GM12878 (cell line): Measurements from ENCODE around the gene SOHLH2. TPM values are rescaled to one million over a fixed set of nuclear protein-coding genes. Genes with fewer than 3 reads are reported as not detected.

Source experiments
- ATAC-seq: fragments of 200-7000 bp; cut with Tn5 transposase; 3 replicates; pipeline ENCODE4 v1.9.1; 2020; ENCODE audit warnings: mild to moderate bottlenecking, moderate library complexity
- BruUV-seq: library from RNA; stranded (reverse); fragments of 400-500 nt; replicated peaks from 2 replicates; lab custom pipeline; 2021; lab: Mats Ljungman, UMichigan
- CTCF ChIA-PET: fragments of 300-600 bp; sonication (Branson Sonifier 250); formaldehyde crosslinking; extraction: SDS; loops from one replicate; lab custom pipeline; 2021; ENCODE audit warnings: inconsistent platforms; lab: Yijun Ruan, JAX
- POLR2A ChIA-PET: fragments of 350-600 bp; formaldehyde crosslinking; extraction: SDS; loops from one replicate; lab custom pipeline; 2021; ENCODE audit warnings: inconsistent platforms; lab: Charles Lee
- RAD21 ChIA-PET: fragments of 300-600 bp; sonication (Branson Sonifier 250); formaldehyde crosslinking; loops from one replicate; lab custom pipeline; 2023; ENCODE audit warnings: antibody characterized with exemption; ENCODE audit not compliant: unreplicated experiment; lab: Charles Lee
- SMC1A ChIA-PET: fragments of 300-600 bp; sonication (Branson Sonifier 250); formaldehyde crosslinking; loops from one replicate; lab custom pipeline; 2023; ENCODE audit not compliant: unreplicated experiment, uncharacterized antibody; lab: Charles Lee
- DNase-seq: peaks from one replicate; pipeline ENCODE4 v3.0.0-alpha.2; 2011; ENCODE audit warnings: low read depth, low spot score
- FAIRE-seq: peaks from 3 replicates; lab custom pipeline; 2011; peaks lifted over from hg19 to GRCh38; lab: Jason Lieb, UNC
- H2AFZ ChIP-seq: 2 replicates; pipeline ENCODE4 v1.6.0; 2011; ENCODE audit warnings: low read depth, low read length, control low read depth; ENCODE audit not compliant: control insufficient read depth
- H3K27ac ChIP-seq: 2 replicates; pipeline ENCODE4 v1.5.1; 2011; ENCODE audit warnings: control low read depth; ENCODE audit not compliant: control insufficient read depth, insufficient read depth
- H3K27me3 ChIP-seq, 2 experiments: replicated peaks in 1 of 2; 2 replicates each; pipeline versions ENCODE4 v1.6.0 to v1.6.1; 2011; ENCODE audit warnings: low read length in 1 of 2; ENCODE audit not compliant: control insufficient read depth in 2 of 2, insufficient read depth in 2 of 2
- H3K36me3 ChIP-seq, 2 experiments: 2 replicates each; pipeline ENCODE4 v1.5.1; 2011; ENCODE audit warnings: low read length in 1 of 2; ENCODE audit not compliant: control insufficient read depth in 2 of 2, insufficient read depth in 2 of 2
- H3K4me1 ChIP-seq: 2 replicates; pipeline ENCODE4 v1.6.1; 2011; ENCODE audit warnings: mild to moderate bottlenecking, low read length, moderate library complexity, mixed read lengths; ENCODE audit not compliant: control insufficient read depth, insufficient read depth
- H3K4me2 ChIP-seq: 2 replicates; pipeline ENCODE4 v1.6.0; 2011; ENCODE audit warnings: control low read depth; ENCODE audit not compliant: control insufficient read depth, insufficient read depth
- H3K4me3 ChIP-seq: fragments of 200-600 bp; sonication (generic); 2 replicates; pipeline ENCODE4 v1.5.1; 2016
- H3K79me2 ChIP-seq: 2 replicates; pipeline ENCODE4 v1.6.0; 2011; ENCODE audit warnings: low read length; ENCODE audit not compliant: control insufficient read depth, insufficient read depth
- H3K9ac ChIP-seq: 2 replicates; pipeline ENCODE4 v1.8.0; 2011; ENCODE audit warnings: low read length, control low read depth, mixed read lengths; ENCODE audit not compliant: control insufficient read depth, insufficient read depth
- H3K9me3 ChIP-seq: replicated peaks from 3 replicates; pipeline ENCODE4 v1.5.1; 2011; ENCODE audit warnings: mild to moderate bottlenecking, low read length; ENCODE audit not compliant: control insufficient read depth, insufficient read depth
- H4K20me1 ChIP-seq: 2 replicates; pipeline ENCODE4 v1.6.0; 2011; ENCODE audit not compliant: control insufficient read depth, insufficient read depth
- CHD2 ChIP-seq: IDR thresholded peaks from 2 replicates; pipeline ENCODE4 v1.6.1; 2011; ENCODE audit warnings: low read depth, low read length, improper control_type of control experiment, borderline replicate concordance
- CHD4 ChIP-seq: fragments of 200-600 bp; sonication (generic); IDR thresholded peaks from 2 replicates; pipeline ENCODE4 v1.6.1; 2016; ENCODE audit warnings: mild to moderate bottlenecking
- EP300 ChIP-seq, 2 experiments: fragments of 150-350 bp in 1 of 2; IDR thresholded peaks; 2 replicates each; pipeline ENCODE4 v1.6.1; 2011 to 2012; ENCODE audit warnings: low read depth in 2 of 2, low read length in 2 of 2, borderline replicate concordance in 1 of 2, improper control_type of control experiment in 1 of 2, inconsistent platforms in 1 of 2; ENCODE audit not compliant: control insufficient read depth in 1 of 2
- IRF4 ChIP-seq: IDR thresholded peaks from 2 replicates; pipeline ENCODE4 v1.6.1; 2011; ENCODE audit warnings: low read depth, low read length
- MTA2 ChIP-seq: fragments of 450-650 bp; IDR thresholded peaks from 2 replicates; pipeline ENCODE4 v1.6.1; 2016; ENCODE audit warnings: low read depth, mild to moderate bottlenecking, moderate library complexity
- PAX8 ChIP-seq: fragments of 450-650 bp; IDR thresholded peaks from 2 replicates; pipeline ENCODE4 v1.6.1; 2017; ENCODE audit warnings: mild to moderate bottlenecking, moderate library complexity
- RAD21 ChIP-seq: IDR thresholded peaks from 2 replicates; pipeline ENCODE4 v1.6.1; 2011; ENCODE audit warnings: mild to moderate bottlenecking, low read depth, low read length, moderate library complexity; ENCODE audit not compliant: insufficient read depth
- SREBF2 ChIP-seq: IDR thresholded peaks from 2 replicates; pipeline ENCODE4 v1.6.1; 2012; ENCODE audit warnings: mild to moderate bottlenecking, low read length
- TARDBP ChIP-seq: IDR thresholded peaks from 2 replicates; pipeline ENCODE4 v1.6.1; 2016; ENCODE audit warnings: borderline replicate concordance
- ZNF217 ChIP-seq: fragments of 450-650 bp; IDR thresholded peaks from 2 replicates; pipeline ENCODE4 v1.6.1; 2017; ENCODE audit warnings: antibody characterized with exemption, mild to moderate bottlenecking
- ZNF384 ChIP-seq: IDR thresholded peaks from 2 replicates; pipeline ENCODE4 v1.6.1; 2012; ENCODE audit warnings: low read depth, mild to moderate bottlenecking, low read length, improper control_type of control experiment, borderline replicate concordance
- WGBS: methylation state at CpG from one replicate; pipeline ENCODE4 v1.1.6; 2016; ENCODE audit warnings: low lambda C conversion rate; ENCODE audit not compliant: insufficient replicate concordance, insufficient coverage; ENCODE audit errors: missing lambda C conversion rate; 5-methylcytosine and 5-hydroxymethylcytosine counted together
- in situ Hi-C: fragments of 300-500 bp; cut with MboI; formaldehyde crosslinking; loops from 9 replicates; pipeline ENCODE4 v1.14.3; 2018; ENCODE audit warnings: mixed read lengths
- intact Hi-C: fragments of 100-400 bp; cut with micrococcal nuclease; formaldehyde crosslinking; loops from one replicate; pipeline ENCODE4 v1.14.2; 2022; ENCODE audit not compliant: unreplicated experiment
- polyA plus RNA-seq, 11 experiments: library from polyadenylated mRNA; depleted of rRNA in 4 of 11; unstranded in 6 of 11; stranded (reverse) in 5 of 11; fragments of >200 nt; fragmentation: Nextera tagmentation in 4 of 11; fragmentation: Illumina TruSeq in 1 of 11; extraction: Ambion mirVana in 4 of 11; extraction: Trizol in 1 of 11; gene quantifications; 1 replicate in 1 of 11; 2 replicates in 10 of 11; pipeline versions ENCODE4 v1.2.1 to v1.2.3, GENCODE V29; 2011 to 2016; ENCODE audit warnings: inconsistent platforms in 2 of 11, missing spikeins in 2 of 11, low read depth in 1 of 11
- total RNA-seq, 4 experiments: library from RNA; depleted of rRNA in 3 of 4; stranded (reverse); fragments of >200 nt in 3 of 4; fragmentation: Illumina TruSeq in 1 of 4; extraction: Trizol in 1 of 4; gene quantifications; 2 replicates each; pipeline versions ENCODE4 v1.2.1 to v1.2.3, GENCODE V29; 2013 to 2021

Gene SOHLH2
- total and polyA plus RNA-seq, 10 of the 15 experiments (the other 5 are each of a cell fraction or from before 2014, with no cell fraction given), result 2.4 TPM; not detected in 9

DNA sequence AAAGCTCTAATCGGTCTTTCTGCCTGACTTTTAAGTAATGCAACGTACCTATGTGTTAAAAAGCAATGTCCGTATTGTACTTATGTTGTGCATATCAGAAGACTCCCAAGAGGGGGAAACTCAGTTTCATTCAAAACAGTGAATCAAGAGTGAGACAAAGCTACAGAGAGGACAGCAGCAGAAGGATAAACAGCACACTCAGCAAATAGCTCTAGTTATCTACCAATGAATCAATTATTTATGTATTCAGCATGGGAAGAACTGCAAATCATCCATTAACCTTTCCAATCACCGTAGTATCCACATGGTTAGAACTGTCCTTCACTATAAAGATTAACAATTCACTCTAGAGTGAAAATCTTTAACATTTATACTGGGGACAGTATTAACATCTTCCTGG lies 36.7 kb upstream of the SOHLH2 start:
- Histone ChIP-seq H4K20me1 (no peaks in the 10 kb centered on the region), H3K36me3 (no peaks in the 10 kb centered on the region), H3K4me2 (no peak overlapping the region), H3K9ac (no peak overlapping the region), H3K79me2 (no peaks in the 10 kb centered on the region), H3K27ac (no peak overlapping the region), H3K4me3 (no peak overlapping the region), H3K4me1 (no peaks in the 10 kb centered on the region), H3K9me3 (no peaks in the 10 kb centered on the region), H2AFZ (no peak overlapping the region), H3K27me3 (no peaks in the 10 kb centered on the region)
- ChIA-PET RAD21 (interaction anchor here (2.6 kb wide), 1 partner anchor 24 kb away, joined by 6 read pairs; no protein-coding TSS in a partner anchor), CTCF (interaction anchor here (1.5 to 4.0 kb wide), 3 partner anchors 15 to 32 kb away, joined by 5 to 17 read pairs (median 7); no protein-coding TSS in a partner anchor), SMC1A (interaction anchor here (0.6 to 5.0 kb wide), 6 partner anchors 10 to 578 kb away, joined by 3 to 24 read pairs (median 6); no protein-coding TSS in a partner anchor), POLR2A (interaction anchor here (0.6 kb wide), 1 partner anchor 637 kb away, joined by 3 read pairs; no protein-coding TSS in a partner anchor)
- no TSS peak for BruUV-seq
- DNase-seq (no peak), ATAC-seq (no peak), FAIRE-seq (no peak)
- WGBS, result 9% methylated on average over 4 of the region's 4 CpGs
- in situ Hi-C loops (no loop called here), intact Hi-C loops (no loop called here)
- TF ChIP-seq CHD4 (no peak), EP300 (IDR thresholded peaks at IDR 0.05; ENCODE audit: borderline replicate concordance in 1 of 2, control insufficient read depth in 1 of 2, low read depth in 2 of 2, low read length in 2 of 2) (no peak), IRF4 (no peak), SREBF2 (no peak), MTA2 (no peak), CHD2 (no peak), TARDBP (no peak), PAX8 (no peak), ZNF217 (no peak), RAD21 (no peak), ZNF384 (no peak)
- TF ChIP-seq, all 136 proteins: peak for 0
